Neural progenitor cell (in vitro differentiated cells): Measurements from ENCODE around the gene ZRANB3.

ENCODE experiments used
- CTCF ChIP-seq: fragments of 200-600 bp; sonication (generic); IDR thresholded peaks from 2 replicates; pipeline ENCODE4 v1.5.1; 2017; ENCODE audit warnings: antibody characterized with exemption, mild to moderate bottlenecking
- EZH2 ChIP-seq: fragments of 200-600 bp; sonication (generic); IDR thresholded peaks from 2 replicates; pipeline ENCODE4 v1.6.1; 2017; ENCODE audit warnings: antibody characterized with exemption, mild to moderate bottlenecking, moderate library complexity
- EZH2phosphoT487 ChIP-seq: fragments of 200-600 bp; sonication (generic); IDR thresholded peaks from 2 replicates; pipeline ENCODE4 v1.6.1; 2017; ENCODE audit warnings: antibody characterized with exemption

GRCh38 chr2:135219226-135219625 lies 311.8 kb downstream of the ZRANB3 start:
- TF ChIP-seq CTCF (no peak), EZH2phosphoT487 (no peak), EZH2 (no peak)
